ENCODE results near the gene PAPPA. TPM values are rescaled to one million over a fixed set of nuclear protein-coding genes. Genes with fewer than 3 reads are reported as not detected.

Gene PAPPA
- total and polyA plus RNA-seq, 12 donors: 0.22 to 23.9 (median 5.7) TPM

GRCh38 chr9:116115761-116116353, 37.7 kb upstream of the PAPPA start:
- intact Hi-C loops (cut with DNase I): no loop called here
- 40 to 51% (median 47%) methylated on average over 6 of the region's 6 CpGs for WGBS, 4 donors
- no peak for DNase-seq

DNA sequence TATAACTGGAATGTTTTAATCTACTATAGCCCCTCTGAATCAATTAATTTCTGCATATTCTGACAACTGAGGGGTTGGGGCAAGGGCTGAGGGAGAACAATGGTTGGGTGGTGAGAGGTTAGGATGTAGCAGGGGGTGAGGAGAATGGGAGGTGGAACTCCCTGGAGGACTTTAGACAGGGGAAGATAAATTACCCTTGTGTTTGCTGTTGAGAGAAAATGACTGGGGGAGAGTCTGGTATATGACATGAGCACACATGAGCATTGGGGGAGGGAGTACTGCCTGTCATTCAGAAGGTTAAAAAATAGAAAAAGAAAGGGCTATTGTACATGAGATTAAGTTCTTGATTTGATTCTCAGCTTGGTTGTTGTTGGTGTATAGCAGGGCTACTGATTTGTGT, 37.2 kb upstream of the PAPPA start:
- Histone ChIP-seq H3K9me3 (replicated peaks in 1 of 3) (no peaks in the 10 kb centered on the region), H3K36me3 (replicated peaks in 1 of 2) (no peaks in the 10 kb centered on the region), H3K27me3 (no peaks in the 10 kb centered on the region), H3K4me3 (no peak overlapping the region), H3K27ac (no peak overlapping the region), H3K4me1 (replicated peaks in 1 of 2) (no peaks in the 10 kb centered on the region)
- intact Hi-C loops (cut with DNase I): no loop called here
- TF ChIP-seq POLR2A (IDR thresholded peaks at IDR 0.05) (no peak), CTCF (IDR thresholded peaks at IDR 0.05) (no peak)
- DNase-seq: no peak

More at GRCh38 chr9:116115761-116116353, 37.7 kb upstream of the PAPPA start:
- Histone ChIP-seq H3K4me1 (replicated peaks in 1 of 2) (no peaks in the 10 kb centered on the region), H3K4me3 (no peak overlapping the region), H3K27ac (no peak overlapping the region), H3K9me3 (replicated peaks in 1 of 3) (no peaks in the 10 kb centered on the region), H3K27me3 (no peaks in the 10 kb centered on the region), H3K36me3 (replicated peaks in 1 of 2) (no peaks in the 10 kb centered on the region)
- TF ChIP-seq POLR2A (IDR thresholded peaks at IDR 0.05) (no peak), CTCF (IDR thresholded peaks at IDR 0.05) (no peak)

GRCh38 chr9:116123171-116123570, 30.4 kb upstream of the PAPPA start:
- Histone ChIP-seq H3K4me1 (replicated peaks in 1 of 2) (no peaks in the 10 kb centered on the region), H3K4me3 (no peak overlapping the region), H3K36me3 (replicated peaks in 1 of 2) (no peaks in the 10 kb centered on the region), H3K27me3 (no peaks in the 10 kb centered on the region), H3K27ac (no peak overlapping the region), H3K9me3 (replicated peaks in 1 of 3) (no peaks in the 10 kb centered on the region)
- no peak for DNase-seq
- intact Hi-C loops (cut with DNase I): no loop called here
- TF ChIP-seq CTCF (IDR thresholded peaks at IDR 0.05) (no peak), POLR2A (IDR thresholded peaks at IDR 0.05) (no peak)
- 62 to 77% (median 71%) methylated on average over 3 of the region's 3 CpGs for WGBS, 4 donors

GRCh38 chr9:116124472-116125040, 29.0 kb upstream of the PAPPA start:
- TF ChIP-seq CTCF (IDR thresholded peaks at IDR 0.05): no peak
- TF ChIP-seq POLR2A (IDR thresholded peaks at IDR 0.05): no peak

More at GRCh38 chr9:116124472-116125040, 29.0 kb upstream of the PAPPA start:
- WGBS, 4 donors: 75 to 79% (median 78%) methylated on average over 4 of the region's 4 CpGs
- intact Hi-C loops (cut with DNase I): no loop called here
- H3K4me1 ChIP-seq (replicated peaks in 1 of 2): no peaks in the 10 kb centered on the region
- no peaks in the 10 kb centered on the region for H3K36me3 ChIP-seq (replicated peaks in 1 of 2)
- H3K4me3 ChIP-seq: no peak overlapping the region
- no peaks in the 10 kb centered on the region for H3K27me3 ChIP-seq
- H3K9me3 ChIP-seq (replicated peaks in 1 of 3): no peaks in the 10 kb centered on the region
- DNase-seq: no peak
- no peak overlapping the region for H3K27ac ChIP-seq

Measured in adrenal gland (tissue), 12 donors.